Nephron (organoid): ENCODE results near the gene NDST1.

Experiments used
- H3K27ac Mint-ChIP-seq, 3 experiments: 2 replicates each; pipeline ENCODE4 v1.8.0; 2020; ENCODE audit warnings: mixed read lengths in 3 of 3, mild to moderate bottlenecking in 2 of 3, moderate library complexity in 1 of 3
- H3K27me3 Mint-ChIP-seq: 2 replicates; pipeline ENCODE4 v1.8.0; 2021; ENCODE audit warnings: low read depth, mild to moderate bottlenecking, moderate library complexity, mixed read lengths
- H3K36me3 Mint-ChIP-seq: 2 replicates; pipeline ENCODE4 v1.8.0; 2020; ENCODE audit warnings: low read depth, mixed read lengths
- H3K4me1 Mint-ChIP-seq: 2 replicates; pipeline ENCODE4 v1.8.0; 2020; ENCODE audit warnings: mixed read lengths
- H3K4me3 Mint-ChIP-seq, 3 experiments: 2 replicates each; pipeline ENCODE4 v1.8.0; 2020; ENCODE audit warnings: mild to moderate bottlenecking in 3 of 3, mixed read lengths in 3 of 3, moderate library complexity in 2 of 3
- H3K9me3 Mint-ChIP-seq: 2 replicates; pipeline ENCODE4 v1.8.0; 2020; ENCODE audit warnings: mixed read lengths
- CTCF ChIP-seq, 3 experiments: fragments of 200-600 bp; sonication (generic); IDR thresholded peaks; one replicate each; pipeline ENCODE4 v1.5.0; 2021; ENCODE audit warnings: antibody characterized with exemption in 3 of 3; ENCODE audit not compliant: unreplicated experiment in 3 of 3

The NDST1 gene

GRCh38 chr5:150604894-150605440, 97.0 kb downstream of the NDST1 start:
- TF ChIP-seq CTCF (IDR thresholded peaks at IDR 0.05; ENCODE audit: unreplicated experiment in 3 of 3): no peak
- Mint-ChIP-seq H3K4me1 (peaks cover 67% of the 10 kb centered on the region), H3K9me3 (no peaks in the 10 kb centered on the region), H3K27me3 (no peaks in the 10 kb centered on the region), H3K27ac (peak overlapping the region; percentile 23 to 87 (median 79)), H3K36me3 (peaks cover 5% of the 10 kb centered on the region), H3K4me3 (peak overlapping the region in 2 of 3 experiments; percentile 35 to 60)

GRCh38 chr5:150605546-150605945, 97.6 kb downstream of the NDST1 start:
- no peak for TF ChIP-seq CTCF (IDR thresholded peaks at IDR 0.05; ENCODE audit: unreplicated experiment in 3 of 3)
- H3K36me3 Mint-ChIP-seq: peaks cover 5% of the 10 kb centered on the region
- H3K4me3 Mint-ChIP-seq: peak overlapping the region in 2 of 3 experiments; percentile 35 to 60
- peak overlapping the region; percentile 23 to 87 (median 79) for H3K27ac Mint-ChIP-seq
- peaks cover 63% of the 10 kb centered on the region for H3K4me1 Mint-ChIP-seq
- H3K9me3 Mint-ChIP-seq: no peaks in the 10 kb centered on the region
- H3K27me3 Mint-ChIP-seq: no peaks in the 10 kb centered on the region

- no peak for TF ChIP-seq CTCF (IDR thresholded peaks at IDR 0.05; ENCODE audit: unreplicated experiment in 3 of 3)
- H3K27ac Mint-ChIP-seq: peak overlapping the region in 2 of 3 experiments; percentile 72 to 79
- H3K27me3 Mint-ChIP-seq: peaks cover 4% of the 10 kb centered on the region
- H3K9me3 Mint-ChIP-seq: no peaks in the 10 kb centered on the region
- H3K4me3 Mint-ChIP-seq: peak overlapping the region in 1 of 3 experiments; percentile 24
- peaks cover 67% of the 10 kb centered on the region for H3K4me1 Mint-ChIP-seq
- H3K36me3 Mint-ChIP-seq: peaks cover 5% of the 10 kb centered on the region
Observed at GRCh38 chr5:150606476-150606875, 98.5 kb downstream of the NDST1 start.

- peaks cover 4% of the 10 kb centered on the region for H3K27me3 Mint-ChIP-seq
- H3K4me3 Mint-ChIP-seq: peak overlapping the region in 1 of 3 experiments; percentile 11
- no peak for TF ChIP-seq CTCF (IDR thresholded peaks at IDR 0.05; ENCODE audit: unreplicated experiment in 3 of 3)
- peaks cover 65% of the 10 kb centered on the region for H3K4me1 Mint-ChIP-seq
- H3K9me3 Mint-ChIP-seq: no peaks in the 10 kb centered on the region
- H3K27ac Mint-ChIP-seq: peak overlapping the region in 2 of 3 experiments; percentile 72 to 79
- peaks cover 6% of the 10 kb centered on the region for H3K36me3 Mint-ChIP-seq
Observed at GRCh38 chr5:150607105-150607504, 99.2 kb downstream of the NDST1 start.
